OCI-LY7 (cell line): ENCODE measurements around the gene DUSP12.

ENCODE experiments used
- EZH2phosphoT487 ChIP-seq: fragments of 200-600 bp; sonication (generic); IDR thresholded peaks from 2 replicates; pipeline ENCODE4 v1.6.1; 2018; ENCODE audit warnings: low read depth, borderline replicate concordance, mild to moderate bottlenecking, mixed run types, antibody characterized with exemption, low read length, moderate library complexity, mixed read lengths
- TF ChIP-seq, protein P1 (sequence below): fragments of 200-600 bp; sonication (generic); conservative IDR thresholded peaks from 2 replicates; pipeline ENCODE4 v1.5.1; 2014; ENCODE audit warnings: mild to moderate bottlenecking, antibody characterized with exemption, low read length, moderate library complexity, mixed read lengths

DNA sequence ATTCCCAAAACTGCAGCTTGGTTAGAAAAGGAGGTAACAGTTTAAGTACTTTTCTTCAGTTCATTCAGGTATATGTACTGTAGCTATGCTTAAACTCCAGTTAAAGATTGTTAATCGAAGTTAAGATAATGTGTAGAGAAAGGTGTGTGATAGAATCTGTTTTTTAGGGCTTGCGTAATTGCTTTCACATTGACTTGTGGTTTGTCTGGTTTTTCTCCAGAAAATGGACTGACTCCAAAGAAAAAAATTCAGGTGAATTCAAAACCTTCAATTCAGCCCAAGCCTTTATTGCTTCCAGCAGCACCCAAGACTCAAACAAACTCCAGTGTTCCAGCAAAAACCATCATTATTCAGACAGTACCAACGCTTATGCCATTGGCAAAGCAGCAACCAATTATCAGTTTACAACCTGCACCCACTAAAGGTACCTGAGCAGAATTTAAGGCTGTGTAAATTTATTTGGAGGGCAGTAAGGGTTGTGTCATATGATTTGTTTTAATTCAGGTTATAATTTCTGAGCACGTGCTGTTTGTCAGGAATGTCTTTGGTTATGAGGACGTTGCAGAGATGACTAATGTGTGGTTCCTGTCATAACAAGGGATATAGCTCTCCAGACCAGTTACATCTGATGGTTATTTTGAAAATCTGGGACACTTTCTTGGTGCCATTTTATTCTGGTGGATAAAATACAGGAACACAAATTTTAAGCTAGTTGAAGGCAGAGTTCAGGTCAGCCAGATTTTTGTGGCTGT lies 42.5 kb downstream of the DUSP12 start:
- TF ChIP-seq, protein P1, sequence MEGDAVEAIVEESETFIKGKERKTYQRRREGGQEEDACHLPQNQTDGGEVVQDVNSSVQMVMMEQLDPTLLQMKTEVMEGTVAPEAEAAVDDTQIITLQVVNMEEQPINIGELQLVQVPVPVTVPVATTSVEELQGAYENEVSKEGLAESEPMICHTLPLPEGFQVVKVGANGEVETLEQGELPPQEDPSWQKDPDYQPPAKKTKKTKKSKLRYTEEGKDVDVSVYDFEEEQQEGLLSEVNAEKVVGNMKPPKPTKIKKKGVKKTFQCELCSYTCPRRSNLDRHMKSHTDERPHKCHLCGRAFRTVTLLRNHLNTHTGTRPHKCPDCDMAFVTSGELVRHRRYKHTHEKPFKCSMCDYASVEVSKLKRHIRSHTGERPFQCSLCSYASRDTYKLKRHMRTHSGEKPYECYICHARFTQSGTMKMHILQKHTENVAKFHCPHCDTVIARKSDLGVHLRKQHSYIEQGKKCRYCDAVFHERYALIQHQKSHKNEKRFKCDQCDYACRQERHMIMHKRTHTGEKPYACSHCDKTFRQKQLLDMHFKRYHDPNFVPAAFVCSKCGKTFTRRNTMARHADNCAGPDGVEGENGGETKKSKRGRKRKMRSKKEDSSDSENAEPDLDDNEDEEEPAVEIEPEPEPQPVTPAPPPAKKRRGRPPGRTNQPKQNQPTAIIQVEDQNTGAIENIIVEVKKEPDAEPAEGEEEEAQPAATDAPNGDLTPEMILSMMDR = no peak
- TF ChIP-seq EZH2phosphoT487 = no peak
